ENCODE results near the gene LGALS1. TPM values are rescaled to one million over a fixed set of nuclear protein-coding genes. Genes with fewer than 3 reads are reported as not detected.

LGALS1 gene
- total and polyA plus RNA-seq, 9 of the 15 experiments (the other 6 are each of a cell fraction or from before 2014, with no cell fraction given), result 160 to 800 (median 330) TPM

GRCh38 chr22:37658133-37659065 lies 17.0 kb upstream of the LGALS1 start, which contains the start of gene PDXP (continued):
- no peak for TF ChIP-seq ZBTB34 (CRISPR knock-in tag; IDR thresholded peaks at IDR 0.05)
- no peak for TF ChIP-seq HNRNPK (IDR thresholded peaks at IDR 0.05; ENCODE audit: low read depth, low read length, poor library complexity, severe bottlenecking)
- TF ChIP-seq REST (IDR thresholded peaks at IDR 0.05; ENCODE audit: borderline replicate concordance), result no peak
- TF ChIP-seq REST (CRISPR knock-in tag; IDR thresholded peaks at IDR 0.05; ENCODE audit: low read depth), result no peak
- no peak for TF ChIP-seq HNRNPLL (IDR thresholded peaks at IDR 0.05; ENCODE audit: low read depth, low read length, poor library complexity, severe bottlenecking)
- no peak for TF ChIP-seq CSDE1 (IDR thresholded peaks at IDR 0.05)
- no peak for TF ChIP-seq ZKSCAN3 (CRISPR knock-in tag; IDR thresholded peaks at IDR 0.05)
- TF ChIP-seq CREB3 (tag; conservative IDR thresholded peaks at IDR 0.05; ENCODE audit: low read depth), result no peak
- no peak for TF ChIP-seq ZNF592 (IDR thresholded peaks at IDR 0.05)
- TF ChIP-seq ZNF124 (CRISPR knock-in tag; IDR thresholded peaks at IDR 0.05), result no peak

Measured in K562 (cell line).